Prostate gland (tissue), 2 donors: Measurements from ENCODE around the gene SH3TC1.

ENCODE experiments used
- CTCF ChIP-seq, 4 experiments: fragments of 200-600 bp in 2 of 4; fragments of 450-650 bp in 2 of 4; sonication (generic) in 2 of 4; IDR thresholded peaks; 1 replicate in 3 of 4; 2 replicates in 1 of 4; pipeline ENCODE4 v1.5.1; 2016 to 2019; ENCODE audit warnings: antibody characterized with exemption in 4 of 4, mild to moderate bottlenecking in 2 of 4, moderate library complexity in 2 of 4
- POLR2AphosphoS5 ChIP-seq: sonication (generic); formaldehyde crosslinking; IDR thresholded peaks from one replicate; pipeline ENCODE4 v1.6.1; 2017; ENCODE audit warnings: antibody characterized with exemption

GRCh38 chr4:8272472-8273428, 73.7 kb downstream of the SH3TC1 start:
- TF ChIP-seq CTCF (IDR thresholded peaks at IDR 0.05), result no peak
- TF ChIP-seq POLR2AphosphoS5, result no peak
